CD8-positive, alpha-beta memory T cell (primary cell): ENCODE data around the gene PPP1R37. TPM values are rescaled to one million over a fixed set of nuclear protein-coding genes. Genes with fewer than 3 reads are reported as not detected.

ENCODE experiments used
- CTCF ChIA-PET: fragments of 350-600 bp; sonication (Branson Sonifier 250); formaldehyde crosslinking; loops from one replicate; lab custom pipeline; 2021; ENCODE audit warnings: antibody characterized with exemption; lab: Charles Lee
- POLR2A ChIA-PET: fragments of 350-600 bp; sonication (Branson Sonifier 250); formaldehyde crosslinking; loops from one replicate; lab custom pipeline; 2021; ENCODE audit warnings: antibody characterized with exemption; lab: Charles Lee
- DNase-seq, 5 donors: peaks; one replicate each; pipeline versions ENCODE4 v3.0.0 to v3.0.0-alpha.2; 2020 to 2022; ENCODE audit warnings: mixed read lengths in 1 of 5
- H3K27ac ChIP-seq: one replicate; pipeline ENCODE4 v1.7.0; 2013; ENCODE audit warnings: low read depth, mild to moderate bottlenecking, low read length, moderate library complexity
- H3K27me3 ChIP-seq: 2 replicates; pipeline ENCODE4 v1.7.0; 2013; ENCODE audit warnings: low read length, mild to moderate bottlenecking; ENCODE audit not compliant: insufficient read depth, poor library complexity, severe bottlenecking
- H3K36me3 ChIP-seq: 2 replicates; pipeline ENCODE4 v1.7.0; 2013; ENCODE audit warnings: mild to moderate bottlenecking, low read length, moderate library complexity; ENCODE audit not compliant: insufficient read depth
- H3K4me1 ChIP-seq: 2 replicates; pipeline ENCODE4 v1.7.0; 2013; ENCODE audit warnings: mild to moderate bottlenecking, low read length, moderate library complexity; ENCODE audit not compliant: insufficient read depth
- H3K4me3 ChIP-seq: 2 replicates; pipeline ENCODE4 v1.7.0; 2013; ENCODE audit warnings: mild to moderate bottlenecking, low read length
- H3K9me3 ChIP-seq: 2 replicates; pipeline ENCODE4 v1.7.0; 2013; ENCODE audit warnings: mild to moderate bottlenecking, low read length
- H3K27ac Mint-ChIP-seq, 8 donors: one replicate each; pipeline ENCODE4 v1.8.0; 2020 to 2021; ENCODE audit warnings: mixed read lengths in 8 of 8, mild to moderate bottlenecking in 6 of 8, inconsistent platforms in 3 of 8, moderate library complexity in 3 of 8
- H3K27me3 Mint-ChIP-seq, 2 donors: one replicate each; pipeline ENCODE4 v1.8.0; 2020 to 2021; ENCODE audit warnings: mixed read lengths in 2 of 2, mild to moderate bottlenecking in 1 of 2, moderate library complexity in 1 of 2
- H3K36me3 Mint-ChIP-seq, 3 donors: one replicate each; pipeline ENCODE4 v1.8.0; 2020 to 2021; ENCODE audit warnings: mixed read lengths in 3 of 3, inconsistent platforms in 1 of 3, mild to moderate bottlenecking in 1 of 3
- H3K4me1 Mint-ChIP-seq, 3 donors: one replicate each; pipeline ENCODE4 v1.8.0; 2020 to 2021; ENCODE audit warnings: mixed read lengths in 3 of 3, inconsistent platforms in 1 of 3, mild to moderate bottlenecking in 1 of 3
- H3K4me3 Mint-ChIP-seq, 7 donors: one replicate each; pipeline ENCODE4 v1.8.0; 2020 to 2021; ENCODE audit warnings: mixed read lengths in 7 of 7, mild to moderate bottlenecking in 6 of 7, moderate library complexity in 4 of 7, inconsistent platforms in 2 of 7
- H3K9me3 Mint-ChIP-seq, 5 donors: one replicate each; pipeline ENCODE4 v1.8.0; 2020 to 2022; ENCODE audit warnings: mixed read lengths in 5 of 5, mild to moderate bottlenecking in 3 of 5, moderate library complexity in 2 of 5, inconsistent platforms in 1 of 5
- polyA plus RNA-seq: library from polyadenylated mRNA; unstranded; fragments of 300-500 nt; fragmentation: Illumina TruSeq; gene quantifications from one replicate; pipeline ENCODE4 v1.2.3, GENCODE V29; 2021
- total RNA-seq, 2 experiments: library from RNA; stranded (reverse); gene quantifications; one replicate each; pipeline ENCODE4 v1.2.3, GENCODE V29; 2021

Gene PPP1R37
- total and polyA plus RNA-seq, 3 experiments from 2014 or later: 0.79 to 18.3 (median 17.8) TPM

- no peaks in the 10 kb centered on the region for H3K4me1 ChIP-seq
- ChIA-PET POLR2A (interaction anchor here (0.6 kb wide), 1 partner anchor 76 kb away, joined by 3 read pairs; no protein-coding TSS in a partner anchor), CTCF (no interaction called here)
- no peak overlapping the region for H3K27ac ChIP-seq
- no peak overlapping the region for H3K4me3 ChIP-seq
- H3K4me1 Mint-ChIP-seq: no peaks in the 10 kb centered on the region
- H3K36me3 Mint-ChIP-seq: peaks cover 0 to 71% (median 0%) of the 10 kb centered on the region in 3 donors
- peaks cover 9% of the 10 kb centered on the region for H3K36me3 ChIP-seq
- H3K27ac Mint-ChIP-seq: peak overlapping the region in 2 of 8 donors; percentile 10 to 92
- H3K4me3 Mint-ChIP-seq: no peak overlapping the region
- H3K27me3 ChIP-seq: no peaks in the 10 kb centered on the region
- no peaks in the 10 kb centered on the region for H3K27me3 Mint-ChIP-seq
- DNase-seq: no peak
- H3K9me3 ChIP-seq: no peaks in the 10 kb centered on the region
- no peaks in the 10 kb centered on the region for H3K9me3 Mint-ChIP-seq
Observed at GRCh38 chr19:45066921-45067661, 25.9 kb upstream of the PPP1R37 start.

- peak overlapping the region in 1 of 8 donors; percentile 50 for H3K27ac Mint-ChIP-seq
- no peak overlapping the region for H3K4me3 Mint-ChIP-seq
- no peaks in the 10 kb centered on the region for H3K27me3 ChIP-seq
- no peak overlapping the region for H3K4me3 ChIP-seq
- POLR2A ChIA-PET: interaction anchor here (1.1 kb wide), 1 partner anchor 17 kb away, joined by 4 read pairs; no protein-coding TSS in a partner anchor
- H3K27me3 Mint-ChIP-seq: no peaks in the 10 kb centered on the region
- H3K9me3 Mint-ChIP-seq: no peaks in the 10 kb centered on the region
- no peak for DNase-seq
- CTCF ChIA-PET: interaction anchor here (1.4 kb wide), 1 partner anchor 9 kb away, joined by 5 read pairs; no protein-coding TSS in a partner anchor
- H3K36me3 Mint-ChIP-seq: peaks cover 0 to 71% (median 1%) of the 10 kb centered on the region in 3 donors
- no peaks in the 10 kb centered on the region for H3K4me1 Mint-ChIP-seq
- no peaks in the 10 kb centered on the region for H3K4me1 ChIP-seq
- peaks cover 8% of the 10 kb centered on the region for H3K36me3 ChIP-seq
- no peaks in the 10 kb centered on the region for H3K9me3 ChIP-seq
- H3K27ac ChIP-seq: no peak overlapping the region
Observed at GRCh38 chr19:45068041-45068440, 24.9 kb upstream of the PPP1R37 start.

DNA sequence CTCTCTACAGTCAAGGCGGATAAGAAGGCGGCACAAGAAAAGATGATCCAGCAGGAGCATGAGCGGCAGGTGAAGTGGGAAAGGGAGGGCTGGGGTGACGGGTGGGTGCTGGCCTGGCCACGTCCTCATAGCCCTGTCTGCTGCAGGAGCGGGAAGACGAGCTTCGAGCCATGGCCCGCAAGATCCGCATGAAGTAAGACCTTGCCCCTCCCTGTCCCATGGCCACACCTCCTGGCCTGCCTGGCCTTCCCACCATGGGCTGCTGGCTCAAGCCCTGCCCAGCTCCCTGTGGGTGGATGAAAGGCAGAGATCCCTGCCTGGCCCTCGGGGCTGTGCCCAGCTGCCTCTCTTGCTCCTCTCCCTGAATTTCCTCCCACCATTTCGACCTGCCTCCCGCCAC, 23.9 kb upstream of the PPP1R37 start:
- H3K4me1 ChIP-seq: no peaks in the 10 kb centered on the region
- peaks cover 0 to 64% (median 1%) of the 10 kb centered on the region in 3 donors for H3K36me3 Mint-ChIP-seq
- H3K9me3 ChIP-seq: no peaks in the 10 kb centered on the region
- CTCF ChIA-PET: interaction anchor here (1.4 kb wide), 1 partner anchor 10 kb away, joined by 5 read pairs; no protein-coding TSS in a partner anchor
- H3K9me3 Mint-ChIP-seq: no peaks in the 10 kb centered on the region
- POLR2A ChIA-PET: interaction anchor here (0.7 to 1.1 kb wide), 2 partner anchors 18 to 29 kb away, joined by 3 to 4 read pairs; no protein-coding TSS in a partner anchor
- peak overlapping the region in 1 of 8 donors; percentile 16 for H3K27ac Mint-ChIP-seq
- H3K27ac ChIP-seq: no peak overlapping the region
- H3K4me3 Mint-ChIP-seq: no peak overlapping the region
- H3K4me1 Mint-ChIP-seq: no peaks in the 10 kb centered on the region
- H3K4me3 ChIP-seq: no peak overlapping the region
- no peaks in the 10 kb centered on the region for H3K27me3 ChIP-seq
- peaks cover 8% of the 10 kb centered on the region for H3K36me3 ChIP-seq
- DNase-seq: no peak
- no peaks in the 10 kb centered on the region for H3K27me3 Mint-ChIP-seq

DNA sequence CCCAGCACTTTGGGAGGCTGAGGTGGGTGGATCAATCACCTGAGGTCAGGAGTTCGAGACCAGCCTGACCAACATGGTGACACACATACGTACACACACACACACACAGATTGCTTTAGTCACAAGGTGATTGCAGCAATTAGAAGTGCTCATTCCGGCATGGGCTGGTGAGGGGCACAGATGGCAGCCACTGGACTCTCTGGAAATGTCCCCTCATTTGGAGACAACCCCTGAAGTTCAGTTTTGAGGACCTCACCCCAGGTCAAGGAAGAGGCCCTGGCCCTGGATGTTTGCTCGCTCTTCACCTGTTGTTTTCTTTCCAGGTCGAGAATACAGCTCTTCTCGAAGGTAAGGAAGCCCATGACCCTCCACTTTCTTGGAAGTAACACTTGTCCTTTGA, 22.8 kb upstream of the PPP1R37 start:
- H3K9me3 ChIP-seq: no peaks in the 10 kb centered on the region
- H3K9me3 Mint-ChIP-seq: no peaks in the 10 kb centered on the region
- H3K4me3 ChIP-seq: no peak overlapping the region
- no peak for DNase-seq
- no peaks in the 10 kb centered on the region for H3K27me3 ChIP-seq
- ChIA-PET CTCF (no interaction called here), POLR2A (no interaction called here)
- no peak overlapping the region for H3K27ac ChIP-seq
- no peaks in the 10 kb centered on the region for H3K27me3 Mint-ChIP-seq
- H3K4me1 Mint-ChIP-seq: peaks cover 4 to 9% (median 4%) of the 10 kb centered on the region in 3 donors
- H3K4me3 Mint-ChIP-seq: no peak overlapping the region
- H3K36me3 ChIP-seq: peaks cover 8% of the 10 kb centered on the region
- peak overlapping the region in 4 of 8 donors; percentile 36 to 84 (median 50) for H3K27ac Mint-ChIP-seq
- peaks cover 5% of the 10 kb centered on the region for H3K4me1 ChIP-seq
- peaks cover 0 to 59% (median 1%) of the 10 kb centered on the region in 3 donors for H3K36me3 Mint-ChIP-seq

DNA sequence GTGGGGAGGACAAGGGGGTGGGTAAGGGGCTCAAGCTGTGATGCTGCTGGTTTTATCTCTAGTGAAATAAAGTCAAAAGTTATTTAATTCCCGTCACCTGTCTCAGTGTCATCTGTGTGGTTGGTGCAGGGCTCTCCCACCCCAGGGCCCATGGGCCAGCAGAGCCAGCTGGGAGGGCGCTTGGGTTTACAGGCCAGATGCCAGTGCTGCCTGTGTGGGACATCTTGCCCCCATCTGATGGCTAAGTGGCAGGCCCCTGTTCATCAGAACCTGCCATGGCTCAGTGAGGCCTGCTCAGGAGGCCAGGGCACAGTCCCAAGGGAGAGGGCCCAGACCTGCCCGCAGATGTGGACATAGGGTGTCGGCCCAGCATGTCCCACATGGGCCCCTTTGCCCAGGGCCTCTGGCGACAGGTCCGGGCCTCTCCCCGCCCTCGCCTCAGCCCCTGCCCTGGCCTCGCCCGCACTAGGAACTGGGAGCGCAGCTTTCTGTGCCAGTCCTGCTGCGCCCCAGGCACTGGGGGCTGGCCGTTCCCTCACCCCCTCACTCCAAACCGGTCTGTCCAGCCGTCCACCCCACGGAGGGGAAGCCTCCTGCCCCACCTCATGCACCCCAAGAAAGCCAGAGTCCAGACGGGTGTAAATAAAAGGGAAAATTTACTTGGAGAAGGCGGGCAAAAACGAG, 22.0 kb upstream of the PPP1R37 start:
- peaks cover 4 to 13% (median 4%) of the 10 kb centered on the region in 3 donors for H3K4me1 Mint-ChIP-seq
- Histone ChIP-seq H3K4me3 (no peak overlapping the region), H3K27ac (no peak overlapping the region), H3K36me3 (peaks cover 4% of the 10 kb centered on the region), H3K4me1 (peaks cover 5% of the 10 kb centered on the region), H3K27me3 (no peaks in the 10 kb centered on the region), H3K9me3 (no peaks in the 10 kb centered on the region)
- no peaks in the 10 kb centered on the region for H3K9me3 Mint-ChIP-seq
- no peak overlapping the region for H3K4me3 Mint-ChIP-seq
- ChIA-PET CTCF (no interaction called here), POLR2A (no interaction called here)
- peaks cover 0 to 52% (median 1%) of the 10 kb centered on the region in 3 donors for H3K36me3 Mint-ChIP-seq
- DNase-seq: no peak
- no peaks in the 10 kb centered on the region for H3K27me3 Mint-ChIP-seq
- peak overlapping the region in 1 of 8 donors; percentile 36 for H3K27ac Mint-ChIP-seq

DNA sequence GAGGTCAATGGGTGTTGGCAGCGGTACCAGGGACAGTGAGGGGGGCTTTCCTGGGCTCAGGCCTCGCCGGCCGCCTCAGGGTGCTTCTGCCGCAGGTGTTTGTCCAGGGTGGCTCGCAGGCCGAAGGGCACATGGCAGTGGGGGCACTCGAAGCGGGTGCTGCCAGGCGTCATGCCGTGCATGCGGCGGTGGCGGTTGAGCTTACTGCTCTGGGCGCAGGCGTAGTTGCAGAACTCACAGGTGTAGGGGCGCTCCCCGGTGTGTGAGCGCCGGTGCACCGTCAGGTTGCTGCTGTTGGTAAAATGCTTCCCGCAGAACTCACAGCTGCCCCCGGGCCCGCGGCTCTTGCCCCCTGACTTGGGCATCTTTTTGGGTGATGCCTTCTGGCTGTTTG, 21.4 kb upstream of the PPP1R37 start:
- ChIA-PET CTCF (no interaction called here), POLR2A (no interaction called here)
- peaks cover 7% of the 10 kb centered on the region for H3K4me1 ChIP-seq
- no peaks in the 10 kb centered on the region for H3K27me3 ChIP-seq
- no peaks in the 10 kb centered on the region for H3K27me3 Mint-ChIP-seq
- peaks cover 3% of the 10 kb centered on the region for H3K36me3 ChIP-seq
- no peak overlapping the region for H3K4me3 ChIP-seq
- peaks cover 5 to 18% (median 7%) of the 10 kb centered on the region in 3 donors for H3K4me1 Mint-ChIP-seq
- H3K27ac ChIP-seq: no peak overlapping the region
- H3K27ac Mint-ChIP-seq: peak overlapping the region in 1 of 8 donors; percentile 36
- DNase-seq: no peak
- no peak overlapping the region for H3K4me3 Mint-ChIP-seq
- H3K36me3 Mint-ChIP-seq: peaks cover 0 to 51% (median 1%) of the 10 kb centered on the region in 3 donors
- H3K9me3 ChIP-seq: no peaks in the 10 kb centered on the region
- H3K9me3 Mint-ChIP-seq: no peaks in the 10 kb centered on the region

GRCh38 chr19:45071969-45072790, 20.8 kb upstream of the PPP1R37 start:
- no peak for DNase-seq
- ChIA-PET CTCF (no interaction called here), POLR2A (no interaction called here)
- no peaks in the 10 kb centered on the region for H3K27me3 Mint-ChIP-seq
- peak overlapping the region in 1 of 8 donors; percentile 81 for H3K27ac Mint-ChIP-seq
- Histone ChIP-seq H3K4me3 (no peak overlapping the region), H3K27me3 (no peaks in the 10 kb centered on the region), H3K4me1 (peaks cover 13% of the 10 kb centered on the region), H3K27ac (no peak overlapping the region), H3K9me3 (no peaks in the 10 kb centered on the region), H3K36me3 (peaks cover 3% of the 10 kb centered on the region)
- H3K4me3 Mint-ChIP-seq: peak overlapping the region in 1 of 7 donors; percentile 26
- peaks cover 12 to 25% (median 14%) of the 10 kb centered on the region in 3 donors for H3K4me1 Mint-ChIP-seq
- H3K36me3 Mint-ChIP-seq: peaks cover 0 to 45% (median 1%) of the 10 kb centered on the region in 3 donors
- H3K9me3 Mint-ChIP-seq: no peaks in the 10 kb centered on the region
